CD4-positive, alpha-beta T cell (primary cell): ENCODE measurements around the gene TMEM87B. TPM values are rescaled to one million over a fixed set of nuclear protein-coding genes. Genes with fewer than 3 reads are reported as not detected.

ENCODE experiments used
- ATAC-seq: fragments of 200-7000 bp; cut with Tn5 transposase; one replicate; pipeline ENCODE4 v1.10.0; 2022; ENCODE audit warnings: mild to moderate bottlenecking; ENCODE audit not compliant: poor library complexity
- CTCF ChIA-PET: fragments of 350-600 bp; sonication (Branson Sonifier 250); formaldehyde crosslinking; loops from one replicate; lab custom pipeline; 2021; ENCODE audit warnings: antibody characterized with exemption, inconsistent platforms; lab: Charles Lee
- POLR2A ChIA-PET: fragments of 350-600 bp; sonication (Branson Sonifier 250); formaldehyde crosslinking; loops from one replicate; lab custom pipeline; 2021; ENCODE audit warnings: antibody characterized with exemption, inconsistent platforms; lab: Charles Lee
- DNase-seq, 14 experiments: peaks; one replicate each; pipeline ENCODE4 v3.0.0-alpha.2; 2013 to 2020; ENCODE audit warnings: mixed read lengths in 2 of 14
- H3K27ac ChIP-seq, 2 donors: one replicate each; pipeline versions ENCODE4 v1.5.1 to v1.7.0; 2013; ENCODE audit warnings: low read length in 2 of 2, low read depth in 1 of 2, mild to moderate bottlenecking in 1 of 2
- H3K27me3 ChIP-seq, 2 experiments: 1 replicate in 1 of 2; 2 replicates in 1 of 2; pipeline versions ENCODE4 v1.6.1 to v1.7.0; 2013; ENCODE audit warnings: low read length in 2 of 2, control low read depth in 1 of 2, mild to moderate bottlenecking in 1 of 2, moderate library complexity in 1 of 2; ENCODE audit not compliant: insufficient read depth in 2 of 2, control insufficient read depth in 1 of 2
- H3K36me3 ChIP-seq: one replicate; pipeline ENCODE4 v1.6.1; 2013; ENCODE audit warnings: low read length, control low read depth; ENCODE audit not compliant: insufficient read depth
- H3K4me1 ChIP-seq: one replicate; pipeline ENCODE4 v1.6.1; 2013; ENCODE audit warnings: low read length, control low read depth; ENCODE audit not compliant: insufficient read depth
- H3K4me3 ChIP-seq: one replicate; pipeline ENCODE4 v1.5.1; 2013; ENCODE audit warnings: mild to moderate bottlenecking, low read length, moderate library complexity
- H3K9me3 ChIP-seq, 2 experiments: 1 replicate in 1 of 2; 2 replicates in 1 of 2; pipeline versions ENCODE4 v1.6.1 to v1.7.0; 2013; ENCODE audit warnings: low read length in 2 of 2, mild to moderate bottlenecking in 2 of 2, control low read depth in 1 of 2, moderate library complexity in 1 of 2; ENCODE audit not compliant: control insufficient read depth in 1 of 2, insufficient read depth in 1 of 2
- H3K27ac Mint-ChIP-seq: one replicate; pipeline ENCODE4 v1.8.0; 2020; ENCODE audit warnings: mixed read lengths
- H3K27me3 Mint-ChIP-seq: one replicate; pipeline ENCODE4 v1.8.0; 2021; ENCODE audit warnings: mixed read lengths
- H3K36me3 Mint-ChIP-seq: one replicate; pipeline ENCODE4 v1.8.0; 2021; ENCODE audit warnings: low read depth, mixed read lengths
- H3K4me1 Mint-ChIP-seq: one replicate; pipeline ENCODE4 v1.8.0; 2021; ENCODE audit warnings: low read depth, mixed read lengths
- H3K4me3 Mint-ChIP-seq: one replicate; pipeline ENCODE4 v1.8.0; 2020; ENCODE audit warnings: mild to moderate bottlenecking, mixed read lengths
- H3K9me3 Mint-ChIP-seq: one replicate; pipeline ENCODE4 v1.8.0; 2020; ENCODE audit warnings: mixed read lengths
- intact Hi-C, 2 experiments: fragments of 100-400 bp; cut with DNase I in 1 of 2; cut with micrococcal nuclease in 1 of 2; formaldehyde crosslinking; loops; one replicate each; pipeline versions ENCODE4 v1.15.1 to v1.9.0; 2023 to 2025; cut with DNase I, micrococcal nuclease
- total RNA-seq, 174 experiments: library from RNA in 2 of 174; stranded (reverse) in 2 of 174; gene quantifications; one replicate each; pipeline ENCODE4 v1.2.3 and lab custom pipeline; 2021 to 2026
- TF ChIP-seq, protein P1 (sequence below): fragments of 200-600 bp; IDR thresholded peaks from one replicate; pipeline ENCODE4 v1.8.0; 2022; ENCODE audit warnings: antibody characterized with exemption, mild to moderate bottlenecking

The TMEM87B gene
- total RNA-seq, 2 experiments from 2014 or later, result 8.9 to 12.1 TPM

DNA sequence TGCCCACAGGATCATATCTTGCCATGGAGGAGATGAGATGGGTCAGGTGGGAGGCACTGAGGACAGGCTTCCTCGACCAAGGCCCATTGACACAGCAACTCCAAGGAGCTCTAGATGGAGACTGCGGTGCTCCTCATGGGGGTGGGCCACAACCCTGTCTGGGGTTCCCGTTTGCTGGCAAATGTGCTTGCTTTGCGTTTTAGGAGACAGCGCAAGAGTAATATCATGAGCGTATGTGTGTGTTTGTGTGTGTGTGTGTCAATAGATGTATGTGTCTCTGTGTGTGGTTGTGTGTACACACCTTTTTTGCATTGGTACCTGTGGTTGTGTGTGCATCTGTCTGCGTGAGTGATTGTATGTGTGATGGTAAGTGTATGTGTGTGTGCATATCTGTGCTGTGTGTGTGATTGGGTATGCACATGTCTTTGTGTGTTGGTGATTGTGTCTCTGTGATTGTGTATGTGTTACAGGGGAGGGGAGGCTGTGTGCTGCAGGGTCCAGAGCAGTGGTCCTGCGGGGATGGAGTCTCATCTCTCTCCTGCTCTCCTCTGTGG lies 87.5 kb downstream of the TMEM87B start:
- ATAC-seq (no peak), DNase-seq (peak in 1 of 14 experiments; percentile 6)
- Histone ChIP-seq H3K27me3 (peaks cover 6 to 12% of the 10 kb centered on the region in 2 experiments), H3K36me3 (no peaks in the 10 kb centered on the region), H3K4me3 (no peak overlapping the region), H3K9me3 (peaks cover 0 to 5% of the 10 kb centered on the region in 2 experiments), H3K27ac (no peak overlapping the region), H3K4me1 (peaks cover 8% of the 10 kb centered on the region)
- TF ChIP-seq, protein P1, sequence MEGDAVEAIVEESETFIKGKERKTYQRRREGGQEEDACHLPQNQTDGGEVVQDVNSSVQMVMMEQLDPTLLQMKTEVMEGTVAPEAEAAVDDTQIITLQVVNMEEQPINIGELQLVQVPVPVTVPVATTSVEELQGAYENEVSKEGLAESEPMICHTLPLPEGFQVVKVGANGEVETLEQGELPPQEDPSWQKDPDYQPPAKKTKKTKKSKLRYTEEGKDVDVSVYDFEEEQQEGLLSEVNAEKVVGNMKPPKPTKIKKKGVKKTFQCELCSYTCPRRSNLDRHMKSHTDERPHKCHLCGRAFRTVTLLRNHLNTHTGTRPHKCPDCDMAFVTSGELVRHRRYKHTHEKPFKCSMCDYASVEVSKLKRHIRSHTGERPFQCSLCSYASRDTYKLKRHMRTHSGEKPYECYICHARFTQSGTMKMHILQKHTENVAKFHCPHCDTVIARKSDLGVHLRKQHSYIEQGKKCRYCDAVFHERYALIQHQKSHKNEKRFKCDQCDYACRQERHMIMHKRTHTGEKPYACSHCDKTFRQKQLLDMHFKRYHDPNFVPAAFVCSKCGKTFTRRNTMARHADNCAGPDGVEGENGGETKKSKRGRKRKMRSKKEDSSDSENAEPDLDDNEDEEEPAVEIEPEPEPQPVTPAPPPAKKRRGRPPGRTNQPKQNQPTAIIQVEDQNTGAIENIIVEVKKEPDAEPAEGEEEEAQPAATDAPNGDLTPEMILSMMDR, result no peak
- CTCF ChIA-PET, result no interaction called here
- no peak overlapping the region for H3K27ac Mint-ChIP-seq
- H3K27me3 Mint-ChIP-seq, result peaks cover 13% of the 10 kb centered on the region
- H3K9me3 Mint-ChIP-seq, result no peaks in the 10 kb centered on the region
- POLR2A ChIA-PET, result no interaction called here
- H3K36me3 Mint-ChIP-seq, result peaks cover 2% of the 10 kb centered on the region
- H3K4me3 Mint-ChIP-seq, result no peak overlapping the region
- H3K4me1 Mint-ChIP-seq, result peaks cover 4% of the 10 kb centered on the region
- intact Hi-C loops, result loop anchor here in 1 of 2 experiments (5.0 kb wide), 1 partner anchor 40 kb away; no protein-coding TSS in a partner anchor

DNA sequence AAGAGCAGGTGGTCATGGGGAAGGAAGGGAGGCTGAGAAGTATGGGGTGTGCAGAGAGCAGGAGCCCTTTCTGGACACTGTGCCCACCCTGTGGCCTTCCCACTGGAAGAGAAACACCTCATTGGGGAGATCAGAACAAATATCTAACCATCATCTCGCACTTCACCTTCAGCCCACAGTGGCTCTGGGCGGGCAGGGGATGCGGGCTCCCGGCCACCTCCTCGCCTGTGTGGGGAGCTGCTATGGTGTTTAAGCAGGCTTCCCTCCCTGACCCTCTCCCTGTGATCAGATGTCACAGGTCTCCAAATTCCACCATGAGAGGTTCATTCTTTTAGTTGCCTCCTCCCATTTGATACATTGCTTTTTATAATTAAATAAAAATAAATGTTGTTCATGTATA lies 88.1 kb downstream of the TMEM87B start:
- Histone ChIP-seq H3K27ac (no peak overlapping the region), H3K4me3 (no peak overlapping the region), H3K27me3 (peaks cover 2 to 7% of the 10 kb centered on the region in 2 experiments), H3K4me1 (peaks cover 3% of the 10 kb centered on the region), H3K9me3 (peaks cover 0 to 5% of the 10 kb centered on the region in 2 experiments), H3K36me3 (no peaks in the 10 kb centered on the region)
- POLR2A ChIA-PET, result no interaction called here
- ATAC-seq, result no peak
- H3K27me3 Mint-ChIP-seq, result peaks cover 9% of the 10 kb centered on the region
- H3K36me3 Mint-ChIP-seq, result no peaks in the 10 kb centered on the region
- H3K4me1 Mint-ChIP-seq, result no peaks in the 10 kb centered on the region
- TF ChIP-seq, protein P1, result no peak
- H3K4me3 Mint-ChIP-seq, result no peak overlapping the region
- DNase-seq, result peak in 1 of 14 experiments; percentile 2
- CTCF ChIA-PET, result no interaction called here
- no peak overlapping the region for H3K27ac Mint-ChIP-seq
- no peaks in the 10 kb centered on the region for H3K9me3 Mint-ChIP-seq
- intact Hi-C loops, result loop anchor here in 1 of 2 experiments (5.0 kb wide), 1 partner anchor 39 kb away; no protein-coding TSS in a partner anchor

DNA sequence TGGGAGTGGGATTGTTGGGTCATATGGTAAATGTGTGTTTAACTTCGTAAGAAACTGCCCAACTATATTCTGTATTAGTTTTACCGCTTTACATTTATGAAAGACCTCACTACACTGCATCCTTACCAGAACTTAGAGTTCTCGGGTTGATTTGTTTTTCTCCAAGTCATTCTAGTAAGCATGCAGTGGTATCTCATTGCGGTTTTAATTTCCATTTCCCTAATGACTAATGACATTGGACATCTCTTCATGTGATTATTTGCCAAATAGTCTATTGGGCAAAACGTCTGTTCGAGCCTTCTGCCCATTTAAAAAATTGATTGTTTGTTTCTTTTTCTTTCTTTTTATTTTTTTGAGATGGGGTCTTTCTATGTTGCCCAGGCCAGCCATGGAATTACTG lies 89.9 kb downstream of the TMEM87B start:
- H3K27ac Mint-ChIP-seq, result no peak overlapping the region
- no peak overlapping the region for H3K4me3 ChIP-seq
- peaks cover 0 to 5% of the 10 kb centered on the region in 2 experiments for H3K9me3 ChIP-seq
- no peaks in the 10 kb centered on the region for H3K9me3 Mint-ChIP-seq
- intact Hi-C loops, result loop anchor here in 1 of 2 experiments (5.0 kb wide), 1 partner anchor 37 kb away; no protein-coding TSS in a partner anchor
- ChIA-PET POLR2A (no interaction called here), CTCF (interaction anchor here (1.8 kb wide), 1 partner anchor 10 kb away, joined by 5 read pairs; no protein-coding TSS in a partner anchor)
- TF ChIP-seq, protein P1, result no peak
- H3K27me3 ChIP-seq, result peaks cover 2 to 7% of the 10 kb centered on the region in 2 experiments
- no peak for ATAC-seq
- H3K27ac ChIP-seq, result no peak overlapping the region
- no peaks in the 10 kb centered on the region for H3K4me1 ChIP-seq
- no peaks in the 10 kb centered on the region for H3K4me1 Mint-ChIP-seq
- DNase-seq, result no peak
- H3K36me3 ChIP-seq, result no peaks in the 10 kb centered on the region
- no peaks in the 10 kb centered on the region for H3K36me3 Mint-ChIP-seq
- no peak overlapping the region for H3K4me3 Mint-ChIP-seq
- H3K27me3 Mint-ChIP-seq, result peaks cover 9% of the 10 kb centered on the region
